H1 (cell line): ENCODE results near the gene ARHGEF25. TPM values are rescaled to one million over a fixed set of nuclear protein-coding genes. Genes with fewer than 3 reads are reported as not detected.

ENCODE experiments used
- BACH1 ChIP-seq: IDR thresholded peaks from 2 replicates; pipeline ENCODE4 v1.6.1; 2012; ENCODE audit warnings: low read length, improper control_type of control experiment
- CHD7 ChIP-seq: fragments of 300-600 bp; sonication (generic); IDR thresholded peaks from 2 replicates; pipeline ENCODE4 v1.7.1; 2012; ENCODE audit warnings: low read length, moderate library complexity, mild to moderate bottlenecking, inconsistent platforms; ENCODE audit not compliant: insufficient replicate concordance
- RFX5 ChIP-seq: IDR thresholded peaks from 2 replicates; pipeline ENCODE4 v1.6.1; 2011; ENCODE audit warnings: low read depth, low read length, improper control_type of control experiment, borderline replicate concordance
- polyA plus RNA-seq, 7 experiments: library from polyadenylated mRNA; depleted of rRNA in 3 of 7; stranded (reverse) in 5 of 7; unstranded in 2 of 7; fragments of >200 nt in 5 of 7; fragments of 200-250 nt in 2 of 7; gene quantifications; 1 replicate in 5 of 7; 2 replicates in 1 of 7; 4 replicates in 1 of 7; pipeline versions ENCODE4 v1.2.1 to v1.2.3, GENCODE V29; 2011 to 2013; ENCODE audit warnings: missing spikeins in 2 of 7, mixed read lengths in 2 of 7
- total RNA-seq: library from RNA; stranded (reverse); fragmentation: NEBNext Ultra II Directional; extraction: Animal tissue kit (Norgen Biotek cat#: 25700); gene quantifications from 2 replicates; pipeline ENCODE4 v1.2.1, GENCODE V29; 2021

ARHGEF25 gene
- total and polyA plus RNA-seq, 2 of the 8 experiments (the other 6 are each of a cell fraction or from before 2014, with no cell fraction given), result 5.9 to 8.8 TPM

GRCh38 chr12:57606821-57607220 lies 4.4 kb upstream of the ARHGEF25 start (continued):
- TF ChIP-seq CHD7, result no peak
- TF ChIP-seq RFX5, result no peak
- no peak for TF ChIP-seq BACH1
- TF ChIP-seq, all 59 proteins: peak for 0
